GM21786 (cell line): ENCODE measurements around the gene NDOR1.
A peak's percentile ranks its signal among the peaks of the same experiment; 100 is the strongest.

Experiments
- ATAC-seq: cut with Tn5 transposase; IDR thresholded peaks from one replicate; pipeline ENCODE4 v1.9.1; 2021; ENCODE audit not compliant: unreplicated experiment

NDOR1 gene

DNA sequence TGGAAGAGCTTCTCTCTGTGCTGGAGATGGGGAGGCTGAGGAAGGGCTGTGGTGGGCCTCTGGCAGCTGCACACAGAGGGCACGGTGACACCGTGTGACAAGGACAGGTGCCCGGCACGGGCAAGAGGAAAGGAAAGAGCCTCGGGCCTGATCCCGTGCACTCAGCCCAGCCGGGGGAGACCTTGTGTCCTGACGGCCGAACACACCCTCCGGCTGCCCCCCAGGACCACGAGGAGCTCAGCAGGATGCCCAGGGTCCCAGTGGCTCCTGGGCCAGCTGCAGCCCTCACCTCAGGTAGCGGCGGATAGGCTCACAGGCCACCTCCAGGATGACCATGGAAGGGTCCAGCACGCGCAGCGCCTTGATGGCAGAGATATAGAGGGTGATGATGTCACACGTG lies 22.7 kb upstream of the NDOR1 start:
- no peak for ATAC-seq

DNA sequence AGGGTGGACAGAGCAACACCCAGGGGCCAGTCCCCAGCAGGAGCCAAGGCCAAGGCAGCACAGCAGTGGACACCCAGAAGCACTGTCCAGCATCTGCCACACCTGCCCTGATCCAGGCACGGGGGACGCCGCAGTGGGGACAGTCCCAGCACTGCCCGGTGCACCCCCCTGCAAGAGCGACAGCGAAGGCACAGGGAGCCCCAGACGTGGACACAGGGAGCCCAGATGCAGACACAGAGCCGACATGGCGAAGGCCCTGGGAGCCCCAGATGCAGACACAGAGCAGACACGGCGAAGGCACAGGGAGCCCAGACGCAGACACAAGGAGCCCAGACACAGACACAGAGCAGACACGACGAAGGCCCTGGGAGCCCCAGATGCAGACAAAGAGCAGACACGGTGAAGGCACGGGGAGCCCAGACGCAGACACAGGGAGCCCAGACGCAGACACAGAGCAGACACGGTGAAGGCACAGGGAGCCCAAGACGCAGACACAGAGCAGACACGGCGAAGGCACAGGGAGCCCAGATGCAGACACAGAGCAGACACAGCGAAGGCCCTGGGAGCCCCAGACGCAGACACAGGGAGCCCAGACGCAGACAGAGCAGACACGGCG lies 21.4 kb upstream of the NDOR1 start:
- ATAC-seq: no peak

DNA sequence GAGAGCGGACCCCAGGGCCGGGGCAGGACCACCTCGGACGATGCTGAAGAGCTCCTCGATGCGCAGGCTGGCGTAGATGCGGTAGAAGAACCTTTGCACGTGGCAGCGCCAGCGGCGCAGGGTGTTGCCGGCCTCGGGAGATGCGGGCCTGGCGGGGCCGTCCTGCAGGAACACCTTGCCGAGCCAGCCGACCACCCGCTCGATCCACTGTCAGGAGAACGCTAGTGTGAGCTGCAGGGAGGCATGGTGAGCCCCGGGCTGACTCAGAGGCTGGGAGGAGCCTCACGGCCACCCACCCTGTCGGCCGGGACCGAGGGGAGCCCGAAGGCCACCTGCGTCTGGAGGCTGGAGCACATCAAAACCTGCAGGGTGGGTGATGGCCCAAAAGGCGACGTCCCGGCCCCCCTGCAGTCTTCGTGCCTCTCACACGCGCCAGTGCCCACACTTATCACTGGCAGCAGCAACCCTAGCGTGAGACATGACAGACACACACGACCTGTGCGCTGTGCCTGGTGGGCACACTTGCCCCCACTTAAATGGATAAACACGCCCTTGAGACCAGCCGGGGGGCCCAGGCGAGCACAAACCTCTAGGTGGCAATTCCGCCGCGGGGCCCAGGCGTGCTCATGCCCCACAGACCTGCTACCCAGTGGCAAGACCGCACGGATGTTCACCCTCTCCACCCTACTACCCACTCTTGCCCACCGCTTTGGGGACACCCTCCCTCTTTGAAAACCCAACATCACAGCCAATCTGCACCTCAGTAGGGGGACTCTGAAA lies 20.4 kb upstream of the NDOR1 start:
- no peak for ATAC-seq

DNA sequence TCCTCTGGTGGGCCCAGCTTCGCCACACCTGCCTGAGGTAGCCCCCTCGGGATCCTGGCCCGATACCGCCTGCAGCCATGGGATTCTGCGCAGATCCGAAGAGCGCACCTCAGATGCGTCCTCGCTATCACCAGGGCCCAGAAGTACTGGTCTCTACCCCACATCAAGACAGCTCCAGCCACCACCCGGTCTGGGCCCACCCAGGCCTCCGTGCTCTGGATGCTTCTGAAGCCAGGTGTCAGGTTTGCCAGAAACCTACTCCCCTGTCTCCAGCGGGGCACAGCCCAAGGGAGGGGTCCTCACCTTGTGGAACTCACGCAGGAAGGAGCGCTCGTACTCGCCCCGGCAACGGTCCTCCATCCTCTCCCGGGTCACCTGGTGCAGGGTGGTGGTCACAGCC lies 19.6 kb upstream of the NDOR1 start:
- no peak for ATAC-seq

DNA sequence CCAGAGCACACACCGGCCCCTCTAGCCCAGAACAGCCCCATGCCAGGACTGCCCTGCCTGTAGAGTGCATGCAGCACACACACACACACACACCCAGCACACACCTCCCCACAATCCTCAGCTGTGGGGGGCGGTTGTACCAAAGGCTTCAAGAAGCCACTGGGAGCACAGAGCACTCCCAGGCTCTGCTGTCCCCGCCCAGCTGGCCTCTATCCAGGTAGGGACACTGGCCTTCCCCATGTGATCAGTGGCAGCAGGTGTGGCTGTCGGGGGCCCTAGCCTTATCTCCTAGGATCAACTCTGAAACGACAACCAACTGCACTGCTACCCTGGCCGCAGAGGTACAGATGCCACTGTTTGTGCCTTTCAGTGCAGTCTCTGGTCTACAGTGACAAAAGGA lies 19.1 kb upstream of the NDOR1 start:
- ATAC-seq: no peak

DNA sequence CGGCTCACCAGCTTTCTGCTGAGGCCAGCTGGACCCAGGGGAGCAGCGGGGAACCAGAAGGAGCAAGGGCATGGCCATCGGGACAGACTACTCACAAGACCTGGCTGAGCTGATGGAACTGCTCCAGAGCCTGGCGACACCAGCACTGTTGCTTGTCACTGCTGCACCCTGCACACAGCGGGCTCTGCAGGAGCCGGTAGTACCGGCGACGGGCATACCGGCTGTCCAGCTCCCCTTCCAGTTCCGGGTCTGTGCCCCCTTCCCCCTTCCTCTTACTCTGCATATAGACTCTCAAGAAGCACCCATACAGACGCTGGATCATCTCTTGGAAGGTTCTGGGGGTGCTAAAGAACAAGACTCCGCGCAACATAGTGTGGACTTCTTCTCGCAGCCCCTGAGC lies 18.1 kb upstream of the NDOR1 start:
- ATAC-seq: no peak

DNA sequence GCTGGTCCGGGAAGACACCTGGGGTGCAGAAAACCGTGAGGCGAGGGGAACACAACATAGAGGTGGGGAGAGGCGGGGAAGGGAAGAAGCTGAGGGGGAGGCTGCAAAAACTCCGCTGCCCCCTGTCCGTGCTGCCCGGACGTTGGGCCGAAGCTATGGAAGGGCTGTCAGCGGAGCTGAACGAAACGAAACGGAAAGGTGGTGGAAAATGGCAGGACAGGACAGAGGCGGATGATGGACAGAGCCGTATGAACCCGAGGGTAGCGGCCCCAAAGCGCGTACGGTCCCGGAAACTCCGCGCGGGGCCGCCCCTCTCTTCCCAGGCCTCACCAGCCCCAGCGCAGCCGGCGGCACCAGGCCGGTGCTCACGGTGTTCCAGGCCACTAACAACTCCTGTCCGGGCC lies 17.4 kb upstream of the NDOR1 start:
- no peak for ATAC-seq

DNA sequence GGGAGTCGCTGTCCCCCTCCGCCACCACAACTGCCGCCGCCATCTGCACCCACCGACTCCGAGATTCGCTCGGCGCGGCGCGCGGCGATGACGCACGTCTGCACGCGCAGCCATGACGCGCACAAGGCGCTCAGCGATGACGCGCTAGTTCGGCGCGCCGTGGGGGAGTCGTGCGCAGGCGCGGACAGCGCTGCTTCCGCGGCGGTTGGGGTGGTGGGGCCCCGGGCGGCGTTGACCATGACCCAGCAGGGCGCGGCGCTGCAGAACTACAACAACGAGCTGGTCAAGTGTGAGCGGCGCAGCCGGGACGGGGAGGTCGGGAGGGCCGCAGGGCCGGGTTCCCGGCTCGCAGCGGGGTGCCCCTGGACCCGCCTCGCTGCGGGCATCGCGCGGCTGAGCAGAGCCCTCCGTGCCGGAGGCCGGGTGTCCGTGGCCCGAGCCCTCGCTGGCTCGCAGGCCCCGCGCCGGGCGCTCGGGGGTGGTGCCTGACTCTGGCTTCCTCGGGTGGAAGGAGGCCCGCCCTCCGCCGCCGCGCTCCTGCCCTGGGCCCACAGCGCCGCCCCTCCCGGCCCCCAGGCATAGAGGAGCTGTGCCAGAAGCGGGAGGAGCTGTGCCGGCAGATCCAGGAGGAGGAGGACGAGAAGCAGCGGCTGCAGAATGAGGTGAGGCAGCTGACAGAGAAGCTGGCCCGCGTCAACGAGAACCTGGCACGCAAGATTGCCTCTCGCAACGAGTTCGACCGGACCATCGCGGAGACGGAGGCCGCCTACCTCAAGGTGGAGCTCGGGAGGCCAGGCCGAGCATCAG lies 16.8 kb upstream of the NDOR1 start, which contains the start of the genes ANAPC2 and SSNA1:
Gene ANAPC2, minus strand, starts transcription at position 71 of the 807 bp plus-strand sequence. Its CDS starts 28 bp downstream, at position 43.
Gene SSNA1, plus strand, starts transcription at position 187 of the 807 bp plus-strand sequence. Its CDS starts 51 bp downstream, at position 238.
- peak; percentile 79 for ATAC-seq

DNA sequence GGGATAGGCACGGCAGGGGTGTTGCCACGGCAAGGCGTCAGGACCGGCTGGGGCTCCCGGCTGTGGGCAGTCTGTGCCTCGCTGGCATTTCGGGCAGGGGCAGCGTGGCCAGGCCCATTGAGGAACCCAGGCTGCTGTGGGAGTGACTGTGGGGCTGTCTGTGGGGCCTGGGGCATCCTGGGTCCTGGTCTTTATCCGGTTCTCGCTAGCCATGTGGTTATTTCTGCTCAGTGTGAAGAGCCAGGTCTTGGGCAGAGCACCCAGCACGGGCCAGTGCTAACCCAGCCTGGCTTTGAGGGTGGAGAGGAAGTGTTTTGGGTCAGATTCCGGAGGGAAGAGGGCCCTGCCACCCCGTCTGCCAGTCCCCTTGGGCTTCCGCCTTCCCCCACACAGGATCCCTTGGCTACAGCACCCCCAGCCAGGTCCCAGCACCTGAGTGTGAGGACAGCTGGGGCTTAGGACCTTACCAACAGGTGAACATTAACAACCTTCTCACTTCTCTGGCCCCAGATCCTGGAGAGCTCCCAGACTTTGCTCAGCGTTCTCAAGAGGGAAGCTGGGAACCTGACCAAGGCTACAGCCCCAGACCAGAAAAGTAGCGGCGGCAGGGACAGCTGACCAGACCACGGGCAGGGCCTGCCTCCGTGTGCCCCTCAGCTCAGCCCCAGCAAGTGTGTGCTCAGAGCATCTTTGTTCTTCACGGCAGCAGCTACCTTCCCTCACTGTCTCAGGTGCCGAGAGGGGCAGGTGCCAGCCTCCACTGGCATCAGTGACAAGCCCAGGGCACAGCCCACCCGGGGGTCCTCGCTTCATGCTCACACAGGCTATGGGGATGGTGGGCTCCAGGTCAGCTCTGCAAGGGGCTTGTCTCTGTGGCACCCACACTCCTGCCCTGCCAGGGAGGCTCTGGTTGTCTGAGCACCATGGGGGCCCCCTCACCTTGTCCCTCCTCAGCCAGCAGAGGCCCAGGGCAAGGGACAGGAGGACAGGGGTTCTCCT lies 15.9 kb upstream of the NDOR1 start:
- ATAC-seq: no peak

DNA sequence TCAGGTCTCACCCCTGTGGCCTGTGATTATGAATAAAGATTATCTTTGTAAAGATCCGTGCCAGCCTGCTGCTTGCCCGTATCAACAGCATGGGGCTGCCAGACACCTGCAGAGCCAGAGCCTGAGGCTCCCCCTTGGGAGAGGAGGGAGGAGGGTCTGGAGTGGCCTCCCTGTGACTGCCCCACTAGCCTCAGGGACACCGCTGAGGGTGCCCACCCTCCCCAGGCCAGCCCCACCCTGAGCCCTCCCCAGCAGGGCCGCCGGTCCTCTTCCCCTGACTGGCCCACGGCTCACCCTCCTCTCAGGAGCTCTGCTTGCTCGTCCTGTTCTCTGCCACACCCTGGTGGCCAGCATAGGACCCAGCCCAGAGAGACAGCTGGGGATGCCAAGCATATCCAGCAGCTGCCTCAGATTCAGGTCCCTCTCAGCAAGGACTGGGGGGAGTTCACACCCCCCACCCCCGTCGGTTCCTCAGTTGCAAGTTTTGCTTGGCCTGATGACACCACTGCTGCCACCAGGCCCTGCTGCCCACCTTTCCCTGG lies 15.1 kb upstream of the NDOR1 start:
- ATAC-seq: no peak

DNA sequence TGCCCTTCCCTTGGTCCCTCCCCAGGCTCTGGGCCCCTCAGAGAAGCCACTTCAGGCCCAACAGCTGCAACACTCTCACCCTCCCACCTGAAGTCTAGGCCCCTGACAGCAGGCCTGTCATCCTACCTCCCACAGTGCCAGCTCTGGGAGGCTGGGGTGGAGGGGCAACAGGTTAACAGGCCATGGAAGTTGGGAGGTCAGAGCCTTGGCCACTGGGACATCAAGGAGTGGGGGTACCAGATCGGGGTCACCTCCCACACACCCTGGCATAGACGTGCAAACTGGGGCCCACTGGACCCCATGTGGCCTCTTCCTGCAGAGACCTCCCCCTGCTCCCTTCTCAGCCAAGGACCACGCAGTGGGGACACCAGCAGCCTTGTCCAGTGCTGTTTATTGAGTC lies 14.3 kb upstream of the NDOR1 start:
- ATAC-seq: no peak

DNA sequence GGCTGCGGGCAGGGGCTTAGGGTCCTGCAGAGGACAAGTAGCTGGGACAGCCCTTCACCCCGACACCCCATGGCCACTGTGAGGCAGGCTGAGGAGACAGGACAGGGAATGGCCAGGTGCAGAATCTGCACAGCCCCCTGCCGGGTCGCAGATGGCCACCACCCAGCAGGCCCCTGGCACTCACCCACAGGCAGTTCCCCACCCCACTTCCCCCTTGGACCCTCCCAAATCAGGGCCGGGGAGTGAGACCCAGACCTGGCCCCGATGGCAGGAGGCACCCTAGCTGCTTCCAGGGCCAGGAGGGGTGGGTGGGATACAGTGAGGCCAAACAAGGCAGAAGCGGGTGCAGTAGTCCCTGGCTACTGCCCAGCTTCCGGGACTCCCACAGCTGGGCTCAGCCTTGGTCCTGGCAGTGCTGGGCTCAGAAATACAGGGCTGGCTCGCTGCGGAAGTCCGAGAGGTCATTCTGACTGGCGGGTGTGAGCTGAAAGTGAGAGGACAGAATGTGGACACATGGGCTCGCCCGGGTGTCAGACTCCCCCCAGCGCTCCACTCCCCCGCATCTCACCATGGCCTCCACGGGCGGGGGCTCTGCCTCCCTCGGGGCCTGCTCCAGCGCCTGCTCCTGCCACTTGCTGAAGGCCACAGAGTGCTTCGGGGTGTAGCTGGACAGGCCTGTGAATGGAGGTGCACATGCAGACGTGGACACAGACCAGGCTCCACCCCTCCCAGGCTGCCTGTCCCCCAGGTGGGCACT lies 13.6 kb upstream of the NDOR1 start:
- ATAC-seq: no peak

DNA sequence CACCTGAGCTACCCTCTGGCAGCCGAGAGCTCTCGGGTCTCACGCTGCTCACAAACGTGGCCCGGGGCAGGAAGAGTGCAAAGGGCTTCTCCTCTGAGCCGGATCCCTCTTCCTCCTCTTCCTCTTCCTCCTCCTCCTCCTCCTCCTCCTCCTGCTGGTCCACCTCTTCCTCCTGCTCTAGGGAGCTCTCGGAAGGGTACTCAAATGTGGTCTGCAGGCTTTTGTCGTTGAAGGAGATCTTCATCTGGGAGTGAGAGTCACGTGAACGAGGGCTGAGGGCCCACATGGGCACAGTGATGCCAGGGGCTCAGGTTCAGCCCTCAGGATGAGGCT lies 13.1 kb upstream of the NDOR1 start:
- ATAC-seq: no peak

DNA sequence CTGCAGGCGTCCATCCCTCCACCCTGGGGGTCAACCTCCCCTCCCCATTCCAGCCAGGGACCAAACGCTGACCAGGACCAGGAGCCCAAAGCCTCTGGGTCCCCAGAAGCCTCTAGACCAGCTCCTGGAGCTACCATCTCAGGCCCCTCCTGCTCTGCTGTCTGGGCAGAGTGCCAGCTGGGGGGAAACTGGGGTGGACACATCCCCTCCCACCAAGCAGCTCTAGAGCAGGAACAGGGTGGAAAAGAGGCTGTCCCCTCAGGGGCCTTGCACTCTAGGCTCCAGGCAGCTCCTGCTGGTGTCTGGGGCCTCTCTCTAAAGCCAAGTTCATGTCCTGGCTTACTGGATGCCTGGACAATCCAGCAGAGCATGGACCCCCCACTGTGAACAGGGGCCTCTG lies 12.6 kb upstream of the NDOR1 start:
- no peak for ATAC-seq

DNA sequence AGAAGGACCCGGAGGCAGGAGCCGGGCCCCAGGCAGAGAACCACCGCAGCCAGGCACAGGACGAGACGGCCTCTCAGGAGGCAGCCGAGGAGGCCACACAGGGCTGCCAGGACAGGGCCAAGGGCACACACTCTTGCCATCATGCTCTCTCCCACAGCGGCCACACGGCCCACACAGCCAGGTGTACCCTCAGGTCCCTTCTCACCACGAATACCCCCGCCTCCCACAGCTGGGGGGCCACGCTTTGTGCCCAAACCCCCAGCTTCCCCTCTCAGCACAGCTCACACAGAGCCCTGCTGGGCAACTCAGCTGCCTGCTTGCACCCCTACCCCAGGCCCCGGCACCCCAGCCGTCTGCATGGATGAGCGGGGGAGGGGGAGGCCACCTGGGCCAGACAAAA lies 11.7 kb upstream of the NDOR1 start:
- no peak for ATAC-seq

DNA sequence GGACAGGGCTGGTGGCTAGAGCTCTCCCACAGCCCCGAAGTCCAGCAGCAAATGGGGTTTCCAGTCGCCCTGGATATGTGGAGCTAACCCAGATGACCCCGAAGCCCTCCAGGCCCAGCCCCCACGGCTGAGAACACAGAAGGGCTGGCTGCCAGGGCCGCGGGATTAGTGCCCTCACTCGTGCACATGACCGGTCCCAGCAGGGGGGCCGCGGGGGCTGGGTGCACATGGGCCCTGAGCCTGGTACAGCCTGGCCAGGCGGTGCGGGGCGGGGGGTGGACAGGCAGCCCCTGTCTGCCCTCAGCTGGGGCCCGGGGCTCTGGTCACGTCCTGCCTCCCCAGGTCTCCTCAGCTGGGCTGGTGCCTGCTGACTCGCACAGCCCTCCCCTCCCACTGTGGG lies 11.1 kb upstream of the NDOR1 start:
- no peak for ATAC-seq

DNA sequence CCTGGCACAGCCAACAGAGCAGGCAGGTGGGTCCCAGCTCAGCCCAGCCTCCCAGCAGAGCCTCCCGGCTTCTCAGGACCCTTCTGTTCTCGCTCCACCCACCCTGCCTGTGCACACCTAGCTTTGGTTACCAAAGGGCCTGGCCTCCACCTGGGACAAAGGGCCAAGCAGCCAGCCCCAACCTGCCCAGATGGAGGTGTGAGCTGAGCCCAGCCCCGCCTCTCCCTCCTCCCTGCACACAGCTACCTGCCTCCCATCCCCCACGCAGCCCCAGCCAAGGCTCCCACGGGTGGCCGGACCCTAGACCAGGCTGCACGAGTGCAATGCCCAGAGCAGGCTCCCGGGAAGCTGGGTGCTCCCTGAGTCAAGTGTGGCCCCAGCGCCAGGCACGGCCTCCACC lies 10.6 kb upstream of the NDOR1 start:
- ATAC-seq: no peak

DNA sequence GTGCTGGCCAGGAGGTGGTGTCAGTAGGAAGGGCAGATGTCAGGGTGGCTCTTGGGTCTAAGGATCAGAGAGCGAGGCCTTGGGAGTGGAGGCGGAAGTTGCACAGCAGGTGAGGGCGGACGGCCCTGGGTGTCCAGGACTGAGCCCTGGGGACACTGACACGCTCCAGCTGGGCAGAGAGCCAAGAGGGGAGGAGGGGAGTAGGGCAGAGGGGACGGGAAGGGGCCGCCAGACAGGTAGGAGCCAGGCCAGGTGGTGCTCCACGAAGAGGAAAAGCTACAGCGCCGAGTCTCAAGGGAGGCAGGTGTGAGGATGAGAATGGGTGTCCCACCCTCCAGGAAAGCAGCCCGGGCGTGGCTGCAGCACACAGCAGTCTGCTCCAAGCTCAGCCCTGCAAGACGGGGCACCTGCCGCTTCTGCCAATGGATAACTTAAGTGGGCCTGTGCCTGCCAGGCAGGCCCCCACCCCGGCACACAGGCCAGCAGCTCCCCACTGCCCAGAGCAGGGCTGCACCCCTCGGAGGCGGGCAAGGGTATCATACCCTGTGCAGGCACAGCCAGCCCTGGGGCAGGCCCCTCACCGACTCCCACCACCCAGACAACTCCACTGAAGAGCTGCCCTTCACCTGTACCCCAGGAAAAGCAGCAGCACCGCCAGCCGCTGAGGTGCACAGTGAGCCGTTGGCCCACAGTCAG lies 9.8 kb upstream of the NDOR1 start:
- no peak for ATAC-seq
